ENCODE measurements around the gene RAE1.

Gene RAE1

GRCh38 chr20:57394121-57395082 lies 43.3 kb downstream of the RAE1 start:
- in situ Hi-C loops (cut with MboI; ENCODE audit: low pct_unique_long_range_greater_than_20kb, low sequenced_read_pairs, unreplicated experiment) = loop anchor here (25.0 kb wide), 1 partner anchor 818 kb away; no protein-coding TSS in a partner anchor
- no peak for DNase-seq (ENCODE audit: low spot score)
- no peak for TF ChIP-seq CTCF (IDR thresholded peaks at IDR 0.05; ENCODE audit: extremely low read depth, insufficient read depth, missing control alignments)

DNA sequence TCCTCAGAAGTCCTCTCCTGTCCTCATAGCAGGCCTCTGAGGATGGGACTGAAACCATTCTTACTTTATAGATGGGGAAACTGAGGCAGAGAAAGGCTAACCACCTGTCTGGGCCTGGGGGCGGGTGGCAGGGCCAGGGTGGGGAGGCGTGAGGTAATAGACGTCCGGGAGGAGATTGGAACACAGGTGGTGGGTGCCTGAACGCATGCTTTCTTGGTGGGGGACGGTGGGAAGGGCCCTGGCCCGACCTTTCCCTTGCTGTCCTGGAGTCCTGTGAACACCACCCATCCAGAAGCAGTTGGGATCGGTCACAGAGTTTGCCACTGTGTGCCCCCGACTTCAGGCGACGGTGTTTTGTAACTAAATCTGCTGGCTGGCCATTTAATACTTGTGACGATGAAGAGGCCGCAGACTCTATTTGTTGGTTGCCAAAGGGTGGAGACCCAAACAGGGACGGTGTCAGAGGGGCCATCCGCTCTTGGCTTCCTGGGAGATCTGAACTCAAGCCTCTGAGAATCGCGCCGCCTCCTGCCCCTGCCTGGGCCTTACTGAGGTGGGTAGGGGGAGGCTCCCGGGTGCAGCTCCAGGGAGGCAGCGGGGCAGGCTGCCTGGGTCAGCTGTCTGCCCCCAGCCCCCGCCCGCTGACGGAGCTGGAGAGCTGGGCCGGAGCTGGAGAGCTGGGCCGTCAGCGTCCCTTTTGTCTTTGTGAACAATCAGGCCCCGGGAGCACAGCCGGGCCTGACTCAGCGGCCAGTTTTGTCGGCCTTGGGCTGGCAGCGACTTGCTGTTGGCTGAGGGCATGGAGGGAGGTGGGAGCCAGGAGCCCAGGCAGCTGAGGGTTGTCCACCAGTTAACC lies 44.3 kb downstream of the RAE1 start:
- no peak for TF ChIP-seq CTCF (IDR thresholded peaks at IDR 0.05; ENCODE audit: extremely low read depth, insufficient read depth, missing control alignments)
- DNase-seq (ENCODE audit: low spot score) = no peak
- in situ Hi-C loops (cut with MboI; ENCODE audit: low pct_unique_long_range_greater_than_20kb, low sequenced_read_pairs, unreplicated experiment) = loop anchor here (25.0 kb wide), 1 partner anchor 817 kb away; no protein-coding TSS in a partner anchor

GRCh38 chr20:57396212-57396983 lies 45.3 kb downstream of the RAE1 start:
- in situ Hi-C loops (cut with MboI; ENCODE audit: low pct_unique_long_range_greater_than_20kb, low sequenced_read_pairs, unreplicated experiment) = loop anchor here (25.0 kb wide), 1 partner anchor 816 kb away; no protein-coding TSS in a partner anchor
- DNase-seq (ENCODE audit: low spot score) = no peak
- no peak for TF ChIP-seq CTCF (IDR thresholded peaks at IDR 0.05; ENCODE audit: extremely low read depth, insufficient read depth, missing control alignments)

GRCh38 chr20:57396984-57397692 lies 46.1 kb downstream of the RAE1 start:
- in situ Hi-C loops (cut with MboI; ENCODE audit: low pct_unique_long_range_greater_than_20kb, low sequenced_read_pairs, unreplicated experiment) = loop anchor here (25.0 kb wide), 1 partner anchor 815 kb away; no protein-coding TSS in a partner anchor
- DNase-seq (ENCODE audit: low spot score) = no peak
- TF ChIP-seq CTCF (IDR thresholded peaks at IDR 0.05; ENCODE audit: extremely low read depth, insufficient read depth, missing control alignments) = peak; percentile 5

GRCh38 chr20:57397693-57398108 lies 46.6 kb downstream of the RAE1 start:
- no peak for DNase-seq (ENCODE audit: low spot score)
- in situ Hi-C loops (cut with MboI; ENCODE audit: low pct_unique_long_range_greater_than_20kb, low sequenced_read_pairs, unreplicated experiment) = loop anchor here (25.0 kb wide), 1 partner anchor 815 kb away; no protein-coding TSS in a partner anchor
- TF ChIP-seq CTCF (IDR thresholded peaks at IDR 0.05; ENCODE audit: extremely low read depth, insufficient read depth, missing control alignments) = no peak

Data from GM13977 (cell line).